ENCODE data around the gene AGER. TPM values are rescaled to one million over a fixed set of nuclear protein-coding genes. Genes with fewer than 3 reads are reported as not detected.

The AGER gene
- total RNA-seq, 1 donor from 2014 or later = 16.9 TPM

- DNase-seq (ENCODE audit: low spot score) = no peak
Measured at GRCh38 chr6:32168807-32169591, 15.1 kb downstream of the AGER start.

GRCh38 chr6:32168350-32168749 lies 15.7 kb downstream of the AGER start:
- DNase-seq (ENCODE audit: low spot score) = no peak

- DNase-seq (ENCODE audit: low spot score) = no peak
Measured at GRCh38 chr6:32167761-32168262, 16.2 kb downstream of the AGER start.

DNA sequence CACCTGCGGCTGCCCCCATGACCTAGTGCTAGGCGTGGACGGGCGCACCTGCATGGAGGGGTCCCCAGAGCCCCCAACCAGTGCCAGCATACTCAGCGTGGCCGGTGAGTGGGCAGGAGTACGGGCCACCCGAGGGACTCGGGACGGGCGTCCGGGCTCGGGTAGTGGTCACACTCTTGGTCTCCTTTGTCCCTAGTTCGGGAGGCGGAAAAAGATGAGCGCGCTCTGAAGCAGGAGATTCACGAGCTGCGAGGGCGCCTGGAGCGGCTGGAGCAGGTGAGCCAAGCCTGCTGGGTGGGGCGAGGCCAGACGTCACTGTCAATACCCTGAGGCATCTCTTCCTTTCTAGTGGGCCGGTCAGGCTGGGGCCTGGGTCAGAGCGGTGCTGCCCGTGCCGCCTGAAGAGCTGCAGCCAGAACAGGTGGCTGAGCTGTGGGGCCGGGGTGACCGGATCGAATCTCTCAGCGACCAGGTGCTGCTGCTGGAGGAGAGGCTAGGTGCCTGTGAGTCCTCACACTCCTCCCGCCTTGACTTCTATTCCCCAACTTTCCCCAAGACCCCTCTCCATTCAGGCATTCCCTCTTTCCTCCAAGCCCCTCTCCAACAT lies 16.8 kb downstream of the AGER start:
- DNase-seq (ENCODE audit: low spot score) = no peak

- no peak for DNase-seq (ENCODE audit: low spot score)
Measured at GRCh38 chr6:32166411-32167061, 17.5 kb downstream of the AGER start.

DNA sequence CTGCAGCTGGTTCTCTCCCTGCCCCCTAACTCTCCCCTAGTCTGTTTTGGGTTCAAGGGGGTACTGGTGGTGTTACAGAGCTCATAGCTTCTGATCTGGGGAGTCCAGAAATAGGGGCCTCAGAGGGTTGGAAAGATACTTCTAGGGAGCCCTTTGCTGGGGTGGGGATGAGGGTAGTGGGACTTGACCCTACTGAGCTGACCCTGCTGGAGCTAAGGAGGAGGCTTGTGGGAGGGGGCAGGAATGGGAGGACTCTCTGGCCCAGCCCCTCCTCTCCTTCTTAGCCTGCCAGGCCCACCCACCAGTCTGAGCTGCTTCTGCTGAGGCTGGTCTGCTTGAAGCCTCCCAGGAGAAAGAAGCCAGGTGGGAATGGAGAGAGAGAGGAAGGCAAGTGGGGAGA lies 19.8 kb downstream of the AGER start, which contains the start of gene EGFL8:
Gene EGFL8 (plus strand): TSS at position 301 of the 400 bp plus-strand sequence. CDS start 1,571 bp downstream, outside the sequence.
- no peak for DNase-seq (ENCODE audit: low spot score)

DNA sequence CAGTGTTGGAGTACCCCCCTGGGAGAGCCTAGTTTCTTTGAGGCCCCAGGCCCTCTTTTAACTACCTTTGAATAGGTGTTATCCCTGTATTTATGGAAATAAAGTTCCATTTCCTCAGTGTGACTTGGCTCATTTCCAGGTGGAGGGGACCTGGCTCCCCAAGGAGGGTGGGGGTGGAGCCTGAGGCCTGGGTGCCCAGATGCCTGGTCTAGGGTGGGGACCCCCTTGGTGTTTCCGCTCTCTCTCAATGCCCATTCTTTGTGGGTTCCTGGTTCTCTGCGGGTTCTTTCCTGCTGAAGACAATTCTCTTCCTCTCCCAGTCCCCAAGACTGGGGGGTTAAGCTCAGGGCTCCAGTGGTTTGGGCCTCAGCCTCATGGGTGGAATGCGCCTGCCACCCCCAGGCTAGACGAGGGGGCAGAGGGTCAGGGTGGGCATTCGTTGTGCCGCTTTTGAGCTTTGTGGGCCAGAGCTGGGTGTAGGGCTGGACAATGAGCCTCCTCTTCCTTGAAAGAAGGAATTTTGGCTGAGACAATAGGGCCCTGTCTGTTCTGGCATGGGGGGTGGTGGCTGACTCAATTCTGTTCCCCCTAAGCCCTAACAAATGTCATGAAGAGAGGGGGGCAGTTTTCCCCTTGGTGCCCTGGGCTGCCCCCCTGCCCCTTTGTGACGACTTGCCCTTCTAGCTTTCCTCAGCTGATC lies 20.3 kb downstream of the AGER start:
- no peak for DNase-seq (ENCODE audit: low spot score)

DNA sequence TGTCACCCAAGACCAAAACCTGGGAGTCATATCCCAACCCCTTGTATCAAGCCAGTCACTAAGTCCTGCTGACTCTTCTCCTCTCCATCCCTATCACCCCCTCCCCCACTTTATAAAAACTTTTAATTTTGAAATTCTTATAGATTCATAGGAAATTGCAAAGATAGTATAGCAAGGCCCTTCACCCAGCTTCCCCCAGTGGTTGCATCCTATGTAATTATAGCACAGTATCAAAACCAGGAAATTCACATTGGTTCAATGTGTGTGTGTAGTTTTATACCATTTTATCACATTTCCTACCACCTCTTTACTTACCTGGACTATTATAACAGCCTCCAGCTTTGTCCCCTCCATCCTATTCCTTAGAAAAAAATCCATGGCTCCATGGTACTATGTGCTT lies 26.0 kb downstream of the AGER start:
- DNase-seq (ENCODE audit: low spot score) = no peak

- DNase-seq (ENCODE audit: low spot score) = no peak
Measured at GRCh38 chr6:32156891-32157290, 27.2 kb downstream of the AGER start.

- DNase-seq (ENCODE audit: low spot score) = peak; percentile 78
Measured at GRCh38 chr6:32154514-32155161, 29.4 kb downstream of the AGER start.

- peak; percentile 91 for DNase-seq (ENCODE audit: low spot score)
Measured at GRCh38 chr6:32153564-32154513, 30.2 kb downstream of the AGER start, which contains the start of gene PPT2. Gene PPT2 (plus strand): TSS chr6:32154141. CDS start chr6:32154595, 454 bp downstream.

GRCh38 chr6:32152769-32153563 lies 31.1 kb downstream of the AGER start:
- DNase-seq (ENCODE audit: low spot score) = no peak

- no peak for DNase-seq (ENCODE audit: low spot score)
Measured at GRCh38 chr6:32151863-32152768, 31.9 kb downstream of the AGER start, which contains the start of gene PRRT1. Gene PRRT1 (minus strand): TSS chr6:32151939. CDS start chr6:32151827, 112 bp downstream.

DNA sequence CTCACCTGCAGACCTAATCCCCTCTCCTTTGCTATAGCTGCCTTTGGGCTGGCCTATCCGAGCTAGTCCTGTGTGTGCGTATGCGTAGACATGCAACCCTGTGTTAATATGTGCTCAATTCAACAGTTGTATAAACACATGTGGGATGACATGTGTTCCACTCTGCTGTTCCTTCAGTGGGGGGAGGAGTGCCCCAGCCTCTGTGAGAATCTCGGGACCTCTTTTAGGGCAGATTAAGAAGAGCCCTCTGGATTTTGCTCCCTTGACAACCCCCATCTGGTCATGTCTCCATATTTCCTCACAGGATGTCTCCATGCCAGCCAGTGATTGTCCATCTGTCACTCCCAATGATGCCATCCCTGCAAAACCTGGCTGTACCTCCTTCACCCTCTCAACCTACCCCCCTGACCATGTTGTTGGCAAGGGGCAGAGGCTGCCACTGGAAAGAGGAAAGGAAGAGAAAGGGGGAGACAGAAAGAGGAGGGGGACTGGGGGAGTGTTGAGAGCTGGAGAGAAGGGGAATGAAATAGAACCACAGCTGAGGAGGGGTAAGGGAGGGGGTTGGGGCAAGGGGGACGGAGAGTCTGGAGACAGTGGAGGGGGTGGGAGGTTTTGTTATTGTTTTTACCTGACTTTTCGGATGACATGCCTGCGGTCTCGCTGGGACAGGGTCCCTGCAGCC lies 32.7 kb downstream of the AGER start:
- no peak for DNase-seq (ENCODE audit: low spot score)

GRCh38 chr6:32149932-32150870 lies 33.9 kb downstream of the AGER start:
- DNase-seq (ENCODE audit: low spot score) = no peak

DNA sequence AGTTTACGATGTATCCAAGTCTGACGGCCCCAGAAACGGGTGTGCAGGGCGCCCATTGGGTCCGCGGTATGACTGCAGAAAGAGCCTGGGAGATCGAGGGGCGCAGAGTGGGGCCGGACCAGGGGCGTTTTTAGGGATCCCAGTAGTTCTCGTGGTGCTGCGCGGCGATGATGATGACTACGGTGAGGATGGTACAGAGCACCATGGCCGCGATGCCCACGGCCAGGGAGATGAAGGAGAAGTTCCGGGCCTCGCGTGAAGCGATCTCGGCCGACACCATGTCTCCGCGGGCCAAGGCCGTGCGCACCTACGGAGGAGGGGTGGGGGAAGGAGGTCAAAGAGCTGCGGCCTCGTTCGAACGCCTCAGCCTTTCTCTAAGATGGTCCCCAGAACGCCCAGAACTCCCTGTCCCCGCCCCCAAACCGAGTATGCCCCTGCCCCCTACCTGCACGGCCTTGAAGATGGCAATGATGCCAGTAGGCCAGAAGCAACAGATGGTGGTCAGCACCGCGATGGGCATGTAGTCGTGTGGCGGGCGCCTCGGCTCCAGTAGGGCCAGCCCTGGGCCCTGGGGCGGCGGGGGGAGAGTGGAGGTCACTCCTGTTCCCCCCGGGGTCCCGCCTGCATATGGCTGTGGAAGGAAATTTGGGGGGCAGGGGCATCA lies 34.8 kb downstream of the AGER start:
- no peak for DNase-seq (ENCODE audit: low spot score)
